GM12878 (cell line): ENCODE data around the gene HNRNPA2B1. TPM values are rescaled to one million over a fixed set of nuclear protein-coding genes. Genes with fewer than 3 reads are reported as not detected.

Source experiments
- ATAC-seq: fragments of 200-7000 bp; cut with Tn5 transposase; 3 replicates; pipeline ENCODE4 v1.9.1; 2020; ENCODE audit warnings: mild to moderate bottlenecking, moderate library complexity
- BruUV-seq: library from RNA; stranded (reverse); fragments of 400-500 nt; replicated peaks from 2 replicates; lab custom pipeline; 2021; lab: Mats Ljungman, UMichigan
- CTCF ChIA-PET: fragments of 300-600 bp; sonication (Branson Sonifier 250); formaldehyde crosslinking; extraction: SDS; loops from one replicate; lab custom pipeline; 2021; ENCODE audit warnings: inconsistent platforms; lab: Yijun Ruan, JAX
- POLR2A ChIA-PET: fragments of 350-600 bp; formaldehyde crosslinking; extraction: SDS; loops from one replicate; lab custom pipeline; 2021; ENCODE audit warnings: inconsistent platforms; lab: Charles Lee
- RAD21 ChIA-PET: fragments of 300-600 bp; sonication (Branson Sonifier 250); formaldehyde crosslinking; loops from one replicate; lab custom pipeline; 2023; ENCODE audit warnings: antibody characterized with exemption; ENCODE audit not compliant: unreplicated experiment; lab: Charles Lee
- SMC1A ChIA-PET: fragments of 300-600 bp; sonication (Branson Sonifier 250); formaldehyde crosslinking; loops from one replicate; lab custom pipeline; 2023; ENCODE audit not compliant: unreplicated experiment, uncharacterized antibody; lab: Charles Lee
- DNase-seq: peaks from one replicate; pipeline ENCODE4 v3.0.0-alpha.2; 2011; ENCODE audit warnings: low read depth, low spot score
- FAIRE-seq: peaks from 3 replicates; lab custom pipeline; 2011; peaks lifted over from hg19 to GRCh38; lab: Jason Lieb, UNC
- H2AFZ ChIP-seq: 2 replicates; pipeline ENCODE4 v1.6.0; 2011; ENCODE audit warnings: low read depth, low read length, control low read depth; ENCODE audit not compliant: control insufficient read depth
- H3K27ac ChIP-seq: 2 replicates; pipeline ENCODE4 v1.5.1; 2011; ENCODE audit warnings: control low read depth; ENCODE audit not compliant: control insufficient read depth, insufficient read depth
- H3K27me3 ChIP-seq, 2 experiments: replicated peaks in 1 of 2; 2 replicates each; pipeline versions ENCODE4 v1.6.0 to v1.6.1; 2011; ENCODE audit warnings: low read length in 1 of 2; ENCODE audit not compliant: control insufficient read depth in 2 of 2, insufficient read depth in 2 of 2
- H3K36me3 ChIP-seq, 2 experiments: 2 replicates each; pipeline ENCODE4 v1.5.1; 2011; ENCODE audit warnings: low read length in 1 of 2; ENCODE audit not compliant: control insufficient read depth in 2 of 2, insufficient read depth in 2 of 2
- H3K4me1 ChIP-seq: 2 replicates; pipeline ENCODE4 v1.6.1; 2011; ENCODE audit warnings: mild to moderate bottlenecking, low read length, moderate library complexity, mixed read lengths; ENCODE audit not compliant: control insufficient read depth, insufficient read depth
- H3K4me2 ChIP-seq: 2 replicates; pipeline ENCODE4 v1.6.0; 2011; ENCODE audit warnings: control low read depth; ENCODE audit not compliant: control insufficient read depth, insufficient read depth
- H3K4me3 ChIP-seq: fragments of 200-600 bp; sonication (generic); 2 replicates; pipeline ENCODE4 v1.5.1; 2016
- H3K79me2 ChIP-seq: 2 replicates; pipeline ENCODE4 v1.6.0; 2011; ENCODE audit warnings: low read length; ENCODE audit not compliant: control insufficient read depth, insufficient read depth
- H3K9ac ChIP-seq: 2 replicates; pipeline ENCODE4 v1.8.0; 2011; ENCODE audit warnings: low read length, control low read depth, mixed read lengths; ENCODE audit not compliant: control insufficient read depth, insufficient read depth
- H3K9me3 ChIP-seq: replicated peaks from 3 replicates; pipeline ENCODE4 v1.5.1; 2011; ENCODE audit warnings: mild to moderate bottlenecking, low read length; ENCODE audit not compliant: control insufficient read depth, insufficient read depth
- H4K20me1 ChIP-seq: 2 replicates; pipeline ENCODE4 v1.6.0; 2011; ENCODE audit not compliant: control insufficient read depth, insufficient read depth
- EZH2 ChIP-seq: IDR thresholded peaks from 2 replicates; pipeline ENCODE4 v1.6.1; 2012; ENCODE audit warnings: low read depth, mild to moderate bottlenecking, control low read depth, inconsistent platforms, low read length, borderline replicate concordance; ENCODE audit not compliant: control insufficient read depth
- IRF3 ChIP-seq: fragments of 450-650 bp; IDR thresholded peaks from 2 replicates; pipeline ENCODE4 v1.6.1; 2014; ENCODE audit warnings: mild to moderate bottlenecking
- MEF2B ChIP-seq: fragments of 450-650 bp; IDR thresholded peaks from 2 replicates; pipeline ENCODE4 v1.6.1; 2018; ENCODE audit warnings: mild to moderate bottlenecking, moderate library complexity; ENCODE audit not compliant: partially characterized antibody, poor library complexity, severe bottlenecking
- NFIC ChIP-seq: IDR thresholded peaks from 2 replicates; pipeline ENCODE4 v1.6.1; 2012; ENCODE audit warnings: low read depth, mild to moderate bottlenecking, inconsistent platforms, low read length, moderate library complexity
- PBX3 ChIP-seq: IDR thresholded peaks from 2 replicates; pipeline ENCODE4 v1.6.1; 2011; ENCODE audit warnings: mild to moderate bottlenecking, low read depth, low read length, moderate library complexity; ENCODE audit not compliant: insufficient replicate concordance
- PML ChIP-seq: IDR thresholded peaks from 2 replicates; pipeline ENCODE4 v1.6.1; 2012; ENCODE audit warnings: low read length, inconsistent platforms
- POLR2A ChIP-seq: IDR thresholded peaks from 2 replicates; pipeline ENCODE4 v1.6.1; 2011; ENCODE audit warnings: low read depth, mild to moderate bottlenecking, low read length
- POLR2AphosphoS2 ChIP-seq: IDR thresholded peaks from 2 replicates; pipeline ENCODE4 v1.6.1; 2011; ENCODE audit warnings: low read depth, mild to moderate bottlenecking, low read length, improper control_type of control experiment, moderate library complexity
- POLR2AphosphoS5 ChIP-seq: IDR thresholded peaks from 2 replicates; pipeline ENCODE4 v1.6.1; 2011; ENCODE audit warnings: mild to moderate bottlenecking, low read length, inconsistent platforms
- RFX5 ChIP-seq: IDR thresholded peaks from 2 replicates; pipeline ENCODE4 v1.6.1; 2011; ENCODE audit warnings: low read depth, low read length, improper control_type of control experiment
- WGBS: methylation state at CpG from one replicate; pipeline ENCODE4 v1.1.6; 2016; ENCODE audit warnings: low lambda C conversion rate; ENCODE audit not compliant: insufficient replicate concordance, insufficient coverage; ENCODE audit errors: missing lambda C conversion rate; 5-methylcytosine and 5-hydroxymethylcytosine counted together
- in situ Hi-C: fragments of 300-500 bp; cut with MboI; formaldehyde crosslinking; loops from 9 replicates; pipeline ENCODE4 v1.14.3; 2018; ENCODE audit warnings: mixed read lengths
- intact Hi-C: fragments of 100-400 bp; cut with micrococcal nuclease; formaldehyde crosslinking; loops from one replicate; pipeline ENCODE4 v1.14.2; 2022; ENCODE audit not compliant: unreplicated experiment
- polyA plus RNA-seq, 11 experiments: library from polyadenylated mRNA; depleted of rRNA in 4 of 11; unstranded in 6 of 11; stranded (reverse) in 5 of 11; fragments of >200 nt; fragmentation: Nextera tagmentation in 4 of 11; fragmentation: Illumina TruSeq in 1 of 11; extraction: Ambion mirVana in 4 of 11; extraction: Trizol in 1 of 11; gene quantifications; 1 replicate in 1 of 11; 2 replicates in 10 of 11; pipeline versions ENCODE4 v1.2.1 to v1.2.3, GENCODE V29; 2011 to 2016; ENCODE audit warnings: inconsistent platforms in 2 of 11, missing spikeins in 2 of 11, low read depth in 1 of 11
- total RNA-seq, 4 experiments: library from RNA; depleted of rRNA in 3 of 4; stranded (reverse); fragments of >200 nt in 3 of 4; fragmentation: Illumina TruSeq in 1 of 4; extraction: Trizol in 1 of 4; gene quantifications; 2 replicates each; pipeline versions ENCODE4 v1.2.1 to v1.2.3, GENCODE V29; 2013 to 2021

The HNRNPA2B1 gene
- total and polyA plus RNA-seq, 10 of the 15 experiments (the other 5 are each of a cell fraction or from before 2014, with no cell fraction given): 295 to 1,396 (median 932) TPM

GRCh38 chr7:26185844-26186180, 14.7 kb downstream of the HNRNPA2B1 start:
- DNase-seq (no peak), FAIRE-seq (no peak), ATAC-seq (no peak)
- RAD21 ChIA-PET: interaction anchor here (0.7 kb wide), 1 partner anchor 9 kb away, joined by 3 read pairs; no protein-coding TSS in a partner anchor
- Histone ChIP-seq H4K20me1 (no peaks in the 10 kb centered on the region; the same call in 1 of the 2 replicates), H3K9me3 (no peaks in the 10 kb centered on the region), H3K79me2 (peaks cover 8% of the 10 kb centered on the region), H3K4me3 (no peak overlapping the region), H3K4me2 (no peak overlapping the region), H3K9ac (no peak overlapping the region), H3K27ac (no peak overlapping the region; the same call in 1 of the 2 replicates), H2AFZ (no peak overlapping the region)
- in situ Hi-C loops: no loop called here
- no TSS peak for BruUV-seq
- SMC1A ChIA-PET: interaction anchor here (1.5 to 1.6 kb wide), 3 partner anchors 12 to 292 kb away, joined by 3 to 8 read pairs (median 5); no protein-coding TSS in a partner anchor
- POLR2A ChIA-PET: no interaction called here
- no peak for TF ChIP-seq PBX3
- no peak for TF ChIP-seq RFX5
- TF ChIP-seq PML: peak; percentile 20
- no peak for TF ChIP-seq IRF3
- TF ChIP-seq NFIC: 0 out of 2 replicates have a peak, but pooled peaks have one; percentile 14
- TF ChIP-seq POLR2A: no peak
- no peak for TF ChIP-seq MEF2B
- peak; percentile 18; the same call in 1 of the 2 replicates for TF ChIP-seq POLR2AphosphoS2
- 0 out of 2 replicates have a peak, but pooled peaks have one; percentile 1 for TF ChIP-seq POLR2AphosphoS5
- TF ChIP-seq EZH2: no peak
- TF ChIP-seq, all 136 proteins: peak for 4
- CTCF ChIA-PET: interaction anchor here (1.6 kb wide), 1 partner anchor 14 kb away, joined by 3 read pairs; no protein-coding TSS in a partner anchor
- peaks cover 8% of the 10 kb centered on the region; the same call in 1 of the 2 replicates for H3K4me1 ChIP-seq
- peaks cover 3 to 18% of the 10 kb centered on the region in 2 experiments; a peak in 3 of 4 replicates for H3K36me3 ChIP-seq
- H3K27me3 ChIP-seq: no peaks in the 10 kb centered on the region
- intact Hi-C loops: no loop called here
- WGBS: 52% methylated on average over 1 of the region's 1 CpG
